ENCODE measurements around the gene PLCB1.

- TF ChIP-seq EZH2 (IDR thresholded peaks at IDR 0.05): no peak
- TF ChIP-seq POLR2AphosphoS5 (IDR thresholded peaks at IDR 0.05; ENCODE audit: borderline replicate concordance, low read depth, low read length): no peak
These were observed 592.8 kb downstream of the PLCB1 start for GRCh38 chr20:8724884-8725283.

Data from SK-N-MC (cell line).